Urothelium cell line (cell line): ENCODE data around the gene DHCR24.

ENCODE experiments used
- DNase-seq: peaks from one replicate; pipeline ENCODE4 v3.0.0; 2011; ENCODE audit warnings: low spot score, mixed read lengths
- FAIRE-seq: peaks from 2 replicates; lab custom pipeline; 2011; peaks lifted over from hg19 to GRCh38; lab: Jason Lieb, UNC

The DHCR24 gene

GRCh38 chr1:54866801-54867716 lies 19.9 kb downstream of the DHCR24 start:
- FAIRE-seq (no peak), DNase-seq (no peak)

DNA sequence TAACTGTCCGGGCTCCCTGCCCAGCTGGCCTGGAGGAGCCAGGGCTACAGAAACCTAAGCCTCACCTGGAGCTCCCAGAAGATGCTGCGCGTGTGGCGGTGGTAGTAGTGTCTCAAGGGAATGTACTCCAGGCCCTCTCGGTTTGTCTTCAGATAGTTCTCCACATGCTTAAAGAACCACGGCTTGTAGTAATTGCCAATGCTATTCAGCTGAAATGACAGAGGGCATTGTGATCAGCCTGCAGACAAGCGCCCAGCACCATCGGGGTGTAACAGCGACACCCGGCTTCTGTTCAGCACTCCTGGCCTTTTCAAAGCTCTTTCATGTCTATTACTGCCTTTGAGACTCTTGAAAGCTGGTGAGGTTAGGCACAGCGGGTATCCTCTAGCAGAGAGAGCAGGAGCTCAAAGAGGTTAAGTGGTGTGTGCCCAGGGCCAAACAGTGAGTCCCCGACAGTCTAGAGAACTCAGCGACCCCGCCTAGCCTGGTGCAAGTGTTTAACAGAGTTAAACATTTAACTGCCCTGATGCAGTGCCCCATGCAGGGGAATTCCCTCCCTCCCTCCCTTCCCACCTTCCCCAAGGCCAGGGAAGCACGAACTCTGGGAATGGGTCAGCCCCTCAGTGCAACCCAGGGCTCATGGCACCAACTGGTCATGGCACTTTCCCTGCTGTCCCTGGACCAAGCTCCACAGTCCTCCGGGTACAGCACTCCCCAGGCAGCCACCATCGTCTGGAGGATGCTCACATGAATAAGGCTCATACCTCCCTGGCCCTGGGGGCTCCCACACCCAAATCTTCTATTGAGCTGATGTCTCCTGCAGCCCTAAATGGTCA lies 21.5 kb downstream of the DHCR24 start:
- DNase-seq, result no peak
- no peak for FAIRE-seq

DNA sequence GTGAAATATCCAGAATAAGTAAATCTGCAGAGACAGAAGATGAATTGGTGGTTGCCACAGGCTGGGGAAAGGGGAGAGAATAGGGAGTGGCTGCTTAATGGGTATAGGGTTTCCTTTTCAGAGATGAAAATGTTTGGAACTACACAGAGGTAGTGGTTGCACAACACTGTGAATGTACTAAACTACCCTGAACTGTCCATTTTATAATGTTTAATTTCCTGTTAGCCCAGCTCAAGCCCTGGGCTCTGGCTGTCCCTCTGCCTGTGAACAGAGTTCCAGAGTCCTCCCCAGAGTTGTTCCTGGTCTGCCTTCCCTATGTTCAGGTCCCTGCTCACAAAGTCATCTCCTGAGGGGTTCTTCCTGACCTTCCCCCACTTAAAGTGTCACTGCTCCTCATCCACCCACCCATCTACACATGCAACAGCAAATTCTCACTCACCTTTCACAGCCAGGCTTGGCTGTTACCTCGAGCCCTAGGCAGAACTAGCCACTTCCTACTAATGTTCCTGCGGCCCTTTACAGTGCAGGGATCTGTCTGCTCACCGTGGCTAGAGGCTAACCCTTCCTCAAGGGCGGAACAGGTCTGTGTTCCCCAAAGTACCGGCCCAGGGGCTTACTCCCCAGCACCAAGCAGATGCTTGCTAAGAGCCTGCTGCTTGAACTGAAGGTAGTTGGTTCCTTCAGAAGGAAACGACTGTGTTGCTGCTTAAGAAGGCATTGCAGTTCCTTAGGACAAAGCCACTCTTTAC lies 22.4 kb downstream of the DHCR24 start:
- DNase-seq (no peak), FAIRE-seq (peak; percentile 32)

GRCh38 chr1:54863267-54863665 lies 23.7 kb downstream of the DHCR24 start:
- no peak for FAIRE-seq
- DNase-seq, result no peak

DNA sequence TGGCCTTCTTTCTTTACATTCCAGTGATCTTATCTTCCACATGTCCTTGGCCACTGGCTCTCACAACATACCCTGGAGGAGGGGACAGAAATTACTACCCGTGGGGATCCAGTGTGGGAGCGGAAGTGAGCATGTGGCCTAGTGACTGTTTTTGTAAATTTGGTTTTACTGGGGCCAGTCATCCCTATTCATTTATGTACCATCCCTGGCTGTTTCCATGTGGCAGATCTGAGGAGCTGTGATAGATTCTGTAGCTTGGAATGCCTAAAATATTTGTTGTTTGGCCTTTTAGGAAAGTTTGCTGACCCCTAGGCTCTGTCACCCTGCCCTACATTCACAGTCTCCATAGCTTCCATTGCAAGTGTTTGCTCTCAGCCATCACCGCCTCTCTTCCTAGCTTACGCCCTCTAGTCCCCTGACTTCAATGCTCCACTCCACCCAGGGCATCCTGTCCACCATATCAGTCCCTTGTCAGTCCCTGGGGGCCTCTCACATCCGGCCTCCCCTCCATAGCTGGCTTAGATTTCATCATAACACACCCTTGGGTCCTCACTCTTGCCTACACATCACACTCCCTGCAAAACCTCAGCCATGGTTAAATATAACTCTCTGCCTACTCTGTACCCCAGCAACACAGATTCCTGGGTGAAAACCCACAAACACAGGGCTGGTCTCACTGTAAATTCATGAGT lies 25.8 kb downstream of the DHCR24 start:
- DNase-seq (no peak), FAIRE-seq (no peak)

- FAIRE-seq, result no peak
- no peak for DNase-seq
These were observed 27.1 kb downstream of the DHCR24 start for GRCh38 chr1:54859700-54860391.

DNA sequence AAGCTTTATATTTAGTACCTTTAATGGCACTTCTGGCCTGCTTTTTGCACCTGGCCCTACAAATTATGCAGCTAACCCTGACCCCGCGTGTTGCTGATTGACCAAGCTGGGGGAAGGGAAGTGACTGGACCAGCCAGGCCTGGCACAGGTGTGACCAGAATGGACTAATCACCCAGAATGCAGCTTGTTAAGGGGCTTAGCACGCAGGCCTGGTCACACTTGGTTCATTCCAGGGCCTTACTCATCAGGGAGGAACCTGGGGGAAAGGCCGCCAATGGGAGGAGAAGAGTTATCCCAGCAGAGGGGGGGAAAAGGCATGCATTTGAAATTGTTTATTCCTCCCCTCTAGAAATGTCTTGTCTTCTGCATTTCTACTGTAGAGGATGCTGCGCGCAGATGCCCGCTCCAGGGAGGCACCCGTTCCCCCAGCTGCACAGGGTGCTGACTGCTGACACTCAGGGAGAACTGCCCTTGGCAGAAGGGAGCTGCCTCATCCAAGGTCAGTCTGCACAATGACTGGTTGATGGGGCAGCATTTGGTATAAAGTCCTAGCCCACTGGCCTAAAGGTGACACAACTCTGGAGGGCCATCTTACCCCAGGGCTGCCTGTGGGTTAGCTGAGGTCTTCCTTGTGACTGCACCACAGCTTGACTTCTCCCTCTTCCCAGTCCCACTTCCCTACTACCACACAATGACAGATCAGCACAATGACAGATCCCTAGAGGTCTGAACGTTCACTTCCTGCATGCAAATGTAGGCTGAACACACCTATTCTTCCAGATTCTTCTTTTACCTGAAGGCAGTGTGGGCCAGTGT lies 29.0 kb downstream of the DHCR24 start:
- FAIRE-seq (no peak), DNase-seq (no peak)

DNA sequence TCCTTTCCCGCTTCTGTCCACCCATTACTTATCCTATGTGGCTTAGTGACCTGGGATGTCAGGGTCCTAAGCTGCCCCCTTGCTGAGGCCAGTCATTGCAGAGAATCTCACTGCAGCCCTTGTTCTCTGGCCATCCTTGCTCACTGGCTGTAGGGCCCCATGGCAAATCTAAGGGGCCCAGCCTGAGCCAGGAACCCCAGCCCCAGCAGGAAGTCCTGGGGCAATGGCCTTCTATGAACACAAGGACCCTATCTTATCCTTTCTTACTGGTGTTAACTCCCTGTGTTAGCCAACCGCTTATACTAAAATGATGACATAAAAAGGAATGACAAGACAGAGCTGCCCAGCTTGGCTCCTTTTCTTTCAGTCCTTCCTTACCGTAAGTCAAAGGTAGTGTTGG lies 29.9 kb downstream of the DHCR24 start:
- DNase-seq, result no peak
- FAIRE-seq, result no peak

DNA sequence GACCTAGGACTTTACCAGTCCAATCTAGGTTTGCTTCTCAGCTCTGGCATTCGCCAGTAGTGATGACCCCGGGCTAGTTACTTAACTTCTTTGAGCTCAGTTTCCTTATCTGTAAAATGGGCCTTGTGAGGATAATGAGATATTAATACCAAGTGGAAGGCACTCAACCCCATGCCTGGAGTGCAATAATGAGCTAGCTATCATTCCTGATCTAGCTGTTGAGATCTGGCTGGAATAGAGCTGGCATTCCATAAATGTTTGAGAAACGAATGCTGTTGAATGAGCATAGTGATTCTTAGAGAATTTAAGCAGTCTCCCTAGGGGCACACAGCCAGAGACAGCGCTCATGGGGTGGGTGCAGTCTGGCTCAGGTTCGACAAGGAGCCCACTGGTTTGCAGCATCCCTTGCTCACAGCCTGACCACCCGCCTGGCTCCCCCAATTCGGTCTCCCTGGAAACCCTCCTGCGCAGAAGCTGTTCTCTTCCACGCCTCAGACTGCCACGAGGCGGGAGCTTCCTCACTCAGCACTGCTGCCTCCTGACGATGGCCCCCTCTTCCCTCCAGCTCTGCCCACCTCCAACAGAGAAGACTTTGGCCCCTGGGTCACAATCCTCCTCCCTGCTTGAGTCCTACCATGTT lies 32.5 kb downstream of the DHCR24 start:
- DNase-seq, result no peak
- FAIRE-seq, result no peak

- peak; percentile 67 for FAIRE-seq
- no peak for DNase-seq
These were observed 33.1 kb downstream of the DHCR24 start for GRCh38 chr1:54853793-54854370.

DNA sequence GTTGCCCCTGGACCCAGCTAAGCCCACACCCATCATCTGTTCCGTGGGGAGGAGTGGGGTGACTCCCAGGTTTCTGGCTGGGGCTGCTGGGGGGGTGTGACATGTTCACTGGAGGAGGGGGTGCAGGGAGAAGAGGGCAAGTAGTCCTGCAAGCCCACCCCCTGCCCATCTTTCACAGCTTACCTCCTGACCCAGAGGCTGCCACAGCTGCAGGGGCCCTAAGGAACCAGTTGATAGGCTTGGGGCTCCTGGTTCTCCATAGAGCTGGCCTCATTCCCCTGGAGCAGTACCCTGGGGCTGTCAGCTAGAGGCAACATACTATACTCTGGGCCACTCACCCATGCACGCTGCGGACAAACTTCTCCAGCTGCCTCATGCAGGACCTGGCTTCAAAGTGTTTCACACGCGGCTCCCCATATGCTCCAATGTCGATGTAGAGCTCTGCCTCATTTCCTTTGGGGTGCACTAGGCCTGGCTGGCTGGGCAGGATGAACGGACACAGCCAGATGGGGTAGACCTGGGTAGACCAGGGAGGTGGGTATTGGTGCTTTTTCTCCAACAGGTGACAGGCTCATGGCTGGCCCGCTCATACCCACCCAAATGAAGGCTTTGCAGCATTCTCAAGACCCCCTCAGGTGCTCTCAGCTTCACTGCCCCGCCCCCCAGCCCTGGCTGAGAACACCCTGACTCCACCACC lies 33.8 kb downstream of the DHCR24 start:
- FAIRE-seq (no peak), DNase-seq (no peak)

DNA sequence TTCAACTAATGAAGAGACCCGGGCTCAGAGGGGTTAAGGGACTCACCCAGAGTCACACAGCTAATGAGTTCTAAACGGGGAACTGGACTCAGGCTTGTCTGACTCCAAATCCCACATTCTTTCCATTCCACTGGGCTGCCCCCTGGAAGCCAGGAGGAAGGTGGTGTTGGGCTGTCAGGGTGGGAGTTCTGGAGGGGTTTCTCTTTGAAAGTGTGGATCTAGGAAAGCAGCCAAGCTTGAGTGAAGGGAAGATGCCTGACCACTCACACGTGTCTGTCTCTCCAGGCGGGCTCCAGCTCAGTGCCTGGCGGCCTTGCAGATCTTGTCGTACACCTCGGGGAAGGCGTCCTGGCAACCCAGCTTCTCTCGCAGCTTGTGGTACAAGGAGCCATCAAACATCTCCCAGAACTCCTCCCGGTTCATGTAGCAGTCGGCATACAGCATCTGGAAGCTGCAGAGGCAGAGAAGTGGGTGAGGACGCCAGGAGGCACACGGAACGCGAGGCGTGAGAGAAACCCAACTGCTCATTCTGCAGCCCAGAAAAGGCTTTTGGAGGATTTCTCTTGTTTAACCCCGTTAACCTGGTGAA lies 35.0 kb downstream of the DHCR24 start:
- no peak for FAIRE-seq

DNA sequence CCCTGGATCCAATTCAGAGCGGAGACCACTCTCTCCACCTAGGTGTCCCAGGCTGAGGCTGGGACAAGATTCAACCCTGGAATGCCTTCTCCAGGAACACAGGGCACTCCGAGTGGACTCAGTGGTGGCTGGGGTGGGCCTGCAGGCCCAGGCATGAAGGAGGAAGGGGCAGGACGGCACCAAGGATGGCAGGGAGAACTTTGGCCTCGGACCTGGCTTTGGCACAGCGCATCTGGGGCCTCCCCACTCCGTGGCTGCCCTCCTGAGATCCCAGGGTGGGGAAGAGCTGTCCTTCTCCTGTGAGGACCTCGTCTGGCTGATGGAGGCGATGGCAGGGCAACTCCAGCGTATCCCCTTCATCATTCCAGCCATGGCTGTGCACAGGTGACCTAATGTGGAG lies 35.6 kb downstream of the DHCR24 start:
- DNase-seq (no peak), FAIRE-seq (no peak)

More for the DNA sequence above, 35.0 kb downstream of the DHCR24 start:
- DNase-seq, result no peak

GRCh38 chr1:54850737-54851136 lies 36.3 kb downstream of the DHCR24 start:
- DNase-seq (no peak), FAIRE-seq (no peak)

DNA sequence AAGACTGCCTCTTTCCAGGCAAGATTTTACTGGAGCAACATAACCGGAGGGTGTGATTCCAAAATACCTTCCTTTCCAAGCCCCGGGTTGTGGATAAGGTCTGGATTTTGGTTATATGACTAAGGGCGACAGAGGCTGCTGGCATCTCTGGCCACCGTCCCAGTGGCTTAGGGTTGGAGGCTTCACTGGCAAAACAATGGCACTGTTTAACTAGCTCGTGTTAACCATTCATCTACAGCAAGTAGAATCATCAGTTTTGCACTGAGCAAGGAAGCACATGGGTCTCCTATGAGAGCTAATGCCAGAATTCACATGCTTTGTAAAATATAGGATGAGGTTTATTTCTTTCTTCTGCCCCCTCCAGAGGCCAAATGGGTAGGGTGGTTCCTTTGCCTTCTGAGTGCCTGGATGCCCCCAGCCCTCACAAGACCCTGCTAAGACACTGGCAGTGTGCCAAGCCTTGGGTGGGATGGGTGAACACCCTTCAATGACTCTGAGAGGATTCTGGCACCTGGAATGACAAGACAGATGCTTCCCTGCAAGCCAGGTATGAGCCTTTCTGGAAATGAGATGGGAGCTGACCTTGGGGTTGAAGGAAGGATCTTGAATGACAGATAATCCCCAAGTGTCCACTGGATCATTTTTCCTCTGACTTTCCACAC lies 36.8 kb downstream of the DHCR24 start:
- FAIRE-seq, result no peak

GRCh38 chr1:54849219-54850068 lies 37.6 kb downstream of the DHCR24 start:
- FAIRE-seq, result no peak
- DNase-seq, result no peak

More for the DNA sequence above, 36.8 kb downstream of the DHCR24 start:
- no peak for DNase-seq
